Smooth muscle cell (in vitro differentiated cells): ENCODE data around the gene HMOX2. TPM values are rescaled to one million over a fixed set of nuclear protein-coding genes. Genes with fewer than 3 reads are reported as not detected.

Experiments used
- DNase-seq: peaks from one replicate; lab custom pipeline; 2025; ENCODE audit not compliant: unreplicated experiment; lab: John Stamatoyannopoulos, UW
- H2AFZ ChIP-seq: fragments of 200-600 bp; sonication (generic); 2 replicates; pipeline ENCODE4 v1.6.0; 2016; ENCODE audit warnings: antibody characterized with exemption, low read depth, mild to moderate bottlenecking
- H3F3A ChIP-seq: fragments of 200-600 bp; sonication (generic); 2 replicates; pipeline ENCODE4 v1.6.0; 2017; ENCODE audit warnings: antibody characterized with exemption, low read depth
- H3K27ac ChIP-seq: fragments of 200-600 bp; sonication (generic); 2 replicates; pipeline ENCODE4 v1.5.1; 2016; ENCODE audit warnings: low read depth, mild to moderate bottlenecking
- H3K27me3 ChIP-seq: fragments of 200-600 bp; sonication (generic); 2 replicates; pipeline ENCODE4 v1.6.1; 2016; ENCODE audit warnings: low read depth, mild to moderate bottlenecking
- H3K36me3 ChIP-seq: fragments of 200-600 bp; sonication (generic); 2 replicates; pipeline ENCODE4 v1.5.1; 2016; ENCODE audit warnings: low read depth
- H3K4me1 ChIP-seq: fragments of 200-600 bp; sonication (generic); 2 replicates; pipeline ENCODE4 v1.5.1; 2016; ENCODE audit warnings: low read depth
- H3K4me2 ChIP-seq: fragments of 200-600 bp; sonication (generic); 2 replicates; pipeline ENCODE4 v1.6.0; 2016; ENCODE audit warnings: mild to moderate bottlenecking
- H3K4me3 ChIP-seq: fragments of 200-600 bp; sonication (generic); 2 replicates; pipeline ENCODE4 v1.5.1; 2016; ENCODE audit warnings: mild to moderate bottlenecking
- H3K79me2 ChIP-seq: fragments of 200-600 bp; sonication (generic); 2 replicates; pipeline ENCODE4 v1.6.0; 2016; ENCODE audit warnings: low read depth, mild to moderate bottlenecking
- H3K9ac ChIP-seq: fragments of 200-600 bp; sonication (generic); 2 replicates; pipeline ENCODE4 v1.6.0; 2016; ENCODE audit warnings: low read depth
- H3K9me3 ChIP-seq: fragments of 200-600 bp; sonication (generic); replicated peaks from 2 replicates; pipeline ENCODE4 v1.5.1; 2016; ENCODE audit warnings: low read depth
- H4K20me1 ChIP-seq: fragments of 200-600 bp; sonication (generic); 2 replicates; pipeline ENCODE4 v1.6.0; 2016; ENCODE audit warnings: low read depth
- WGBS: methylation state at CpG from one replicate; pipeline ENCODE4 v1.1.7; 2016; ENCODE audit warnings: low lambda C conversion rate; 5-methylcytosine and 5-hydroxymethylcytosine counted together
- polyA plus RNA-seq: library from polyadenylated mRNA; unstranded; fragments of >200 nt; fragmentation: Nextera tagmentation; extraction: Ambion mirVana; gene quantifications from 2 replicates; pipeline ENCODE4 v1.2.1, GENCODE V29; 2016
- total RNA-seq: library from RNA; depleted of rRNA; stranded (reverse); fragments of >200 nt; gene quantifications from 2 replicates; pipeline ENCODE4 v1.2.3, GENCODE V29; 2014
- TF ChIP-seq, protein P1 (sequence below): fragments of 200-600 bp; sonication (generic); IDR thresholded peaks from 2 replicates; pipeline ENCODE4 v1.5.1; 2017; ENCODE audit warnings: borderline replicate concordance, mild to moderate bottlenecking, antibody characterized with exemption; ENCODE audit not compliant: insufficient read depth, poor library complexity, severe bottlenecking

HMOX2 gene
- total and polyA plus RNA-seq, 2 experiments from 2014 or later, result 35.3 to 54.2 TPM

DNA sequence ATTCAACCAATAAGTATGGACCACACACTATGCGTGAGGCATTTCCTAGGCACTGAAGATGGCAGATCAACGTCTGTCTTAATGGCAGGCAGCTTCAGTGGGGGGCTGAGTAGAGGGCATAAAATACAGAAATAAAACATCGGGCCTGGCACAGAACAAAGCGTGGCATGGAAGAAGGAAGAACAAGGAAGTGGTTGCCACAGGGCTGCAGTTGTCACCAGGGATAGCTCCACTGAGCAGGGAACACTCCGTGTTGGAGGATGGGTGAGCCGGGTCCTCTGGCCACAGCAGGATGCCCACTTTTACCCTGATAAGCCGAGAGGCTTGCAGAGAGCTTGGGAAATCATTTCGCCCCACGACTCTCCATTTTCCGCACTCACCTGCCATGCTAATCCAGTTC lies 56.0 kb downstream of the HMOX2 start:
- Histone ChIP-seq H3K36me3 (no peaks in the 10 kb centered on the region), H3K4me2 (no peak overlapping the region), H3K4me1 (peaks cover 15% of the 10 kb centered on the region), H4K20me1 (peaks cover 81% of the 10 kb centered on the region), H3K9ac (no peak overlapping the region), H3K27me3 (no peaks in the 10 kb centered on the region), H3K79me2 (peaks cover 38% of the 10 kb centered on the region), H3K4me3 (no peak overlapping the region), H2AFZ (no peak overlapping the region), H3F3A (peaks cover 12% of the 10 kb centered on the region), H3K27ac (no peak overlapping the region), H3K9me3 (no peaks in the 10 kb centered on the region)
- TF ChIP-seq, protein P1, sequence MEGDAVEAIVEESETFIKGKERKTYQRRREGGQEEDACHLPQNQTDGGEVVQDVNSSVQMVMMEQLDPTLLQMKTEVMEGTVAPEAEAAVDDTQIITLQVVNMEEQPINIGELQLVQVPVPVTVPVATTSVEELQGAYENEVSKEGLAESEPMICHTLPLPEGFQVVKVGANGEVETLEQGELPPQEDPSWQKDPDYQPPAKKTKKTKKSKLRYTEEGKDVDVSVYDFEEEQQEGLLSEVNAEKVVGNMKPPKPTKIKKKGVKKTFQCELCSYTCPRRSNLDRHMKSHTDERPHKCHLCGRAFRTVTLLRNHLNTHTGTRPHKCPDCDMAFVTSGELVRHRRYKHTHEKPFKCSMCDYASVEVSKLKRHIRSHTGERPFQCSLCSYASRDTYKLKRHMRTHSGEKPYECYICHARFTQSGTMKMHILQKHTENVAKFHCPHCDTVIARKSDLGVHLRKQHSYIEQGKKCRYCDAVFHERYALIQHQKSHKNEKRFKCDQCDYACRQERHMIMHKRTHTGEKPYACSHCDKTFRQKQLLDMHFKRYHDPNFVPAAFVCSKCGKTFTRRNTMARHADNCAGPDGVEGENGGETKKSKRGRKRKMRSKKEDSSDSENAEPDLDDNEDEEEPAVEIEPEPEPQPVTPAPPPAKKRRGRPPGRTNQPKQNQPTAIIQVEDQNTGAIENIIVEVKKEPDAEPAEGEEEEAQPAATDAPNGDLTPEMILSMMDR, result no peak
- WGBS, result 97% methylated on average over 10 of the region's 10 CpGs
- DNase-seq, result no peak

DNA sequence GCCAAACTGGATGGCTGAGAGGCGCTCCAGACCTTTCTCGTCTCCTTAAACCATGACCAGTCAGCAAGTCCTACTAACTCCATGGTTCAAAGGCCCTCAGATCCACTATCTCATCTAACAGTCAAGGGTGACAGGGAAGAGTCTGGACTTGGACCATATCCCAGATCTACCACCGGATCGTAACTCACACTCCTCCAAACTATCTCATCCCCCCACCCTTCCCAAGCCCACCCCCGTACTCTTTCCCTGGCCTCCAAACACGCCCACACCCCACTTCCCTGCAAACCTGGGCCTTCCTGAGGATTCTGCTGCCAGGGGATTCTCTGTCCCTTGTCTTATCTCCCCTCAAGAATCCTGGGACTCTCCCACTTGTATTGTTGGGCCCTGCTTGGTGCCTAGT lies 57.3 kb downstream of the HMOX2 start:
- WGBS, result 92% methylated on average over 6 of the region's 6 CpGs
- H3K9ac ChIP-seq, result no peak overlapping the region
- H3K27me3 ChIP-seq, result no peaks in the 10 kb centered on the region
- no peak for DNase-seq
- no peak overlapping the region for H3K27ac ChIP-seq
- H3K79me2 ChIP-seq, result peaks cover 38% of the 10 kb centered on the region
- H4K20me1 ChIP-seq, result peaks cover 69% of the 10 kb centered on the region
- no peak overlapping the region for H3K4me2 ChIP-seq
- H2AFZ ChIP-seq, result no peak overlapping the region
- no peaks in the 10 kb centered on the region for H3K36me3 ChIP-seq
- TF ChIP-seq, protein P1, result no peak
- peaks cover 21% of the 10 kb centered on the region for H3K4me1 ChIP-seq
- no peak overlapping the region for H3K4me3 ChIP-seq
- no peaks in the 10 kb centered on the region for H3K9me3 ChIP-seq
- H3F3A ChIP-seq, result peaks cover 12% of the 10 kb centered on the region

DNA sequence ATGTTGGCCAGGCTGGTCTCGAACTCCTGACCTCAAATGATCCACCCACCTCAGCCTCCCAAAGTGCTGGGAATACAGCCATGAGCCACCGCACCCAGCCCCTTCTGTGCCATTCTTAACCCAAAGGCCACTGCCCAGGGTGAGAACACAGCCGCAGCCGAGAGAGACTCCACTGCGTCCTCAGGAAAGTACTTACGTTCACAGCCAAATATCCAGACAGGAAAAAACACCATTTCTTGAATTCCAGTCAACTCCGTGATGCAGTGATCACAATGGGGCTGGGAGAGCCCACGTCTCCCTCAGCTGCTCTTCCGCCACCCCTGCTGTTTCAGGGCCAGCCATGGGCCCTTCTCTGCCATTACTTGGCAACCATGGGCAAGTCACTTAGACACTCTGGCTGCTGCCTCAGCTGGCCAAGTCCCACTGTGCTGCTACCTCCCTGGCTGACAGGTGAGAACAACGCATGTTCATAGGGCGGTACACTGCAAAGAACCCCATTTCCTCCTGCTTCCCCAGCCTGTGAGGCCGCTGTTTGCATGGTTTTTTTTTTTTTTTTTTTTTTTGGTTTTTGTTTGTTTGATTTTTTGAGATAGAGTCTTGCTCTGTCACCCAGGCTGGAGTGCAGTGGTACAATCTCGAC lies 58.1 kb downstream of the HMOX2 start:
- H3K4me2 ChIP-seq, result no peak overlapping the region
- peaks cover 61% of the 10 kb centered on the region for H4K20me1 ChIP-seq
- no peaks in the 10 kb centered on the region for H3K36me3 ChIP-seq
- no peak overlapping the region for H3K4me3 ChIP-seq
- H3K79me2 ChIP-seq, result peaks cover 36% of the 10 kb centered on the region
- H3K9ac ChIP-seq, result no peak overlapping the region
- no peak for DNase-seq
- peaks cover 10% of the 10 kb centered on the region for H3F3A ChIP-seq
- H2AFZ ChIP-seq, result no peak overlapping the region
- H3K9me3 ChIP-seq, result no peaks in the 10 kb centered on the region
- H3K27ac ChIP-seq, result no peak overlapping the region
- peaks cover 18% of the 10 kb centered on the region for H3K4me1 ChIP-seq
- H3K27me3 ChIP-seq, result no peaks in the 10 kb centered on the region
- 90% methylated on average over 12 of the region's 13 CpGs for WGBS
- TF ChIP-seq, protein P1, result no peak

DNA sequence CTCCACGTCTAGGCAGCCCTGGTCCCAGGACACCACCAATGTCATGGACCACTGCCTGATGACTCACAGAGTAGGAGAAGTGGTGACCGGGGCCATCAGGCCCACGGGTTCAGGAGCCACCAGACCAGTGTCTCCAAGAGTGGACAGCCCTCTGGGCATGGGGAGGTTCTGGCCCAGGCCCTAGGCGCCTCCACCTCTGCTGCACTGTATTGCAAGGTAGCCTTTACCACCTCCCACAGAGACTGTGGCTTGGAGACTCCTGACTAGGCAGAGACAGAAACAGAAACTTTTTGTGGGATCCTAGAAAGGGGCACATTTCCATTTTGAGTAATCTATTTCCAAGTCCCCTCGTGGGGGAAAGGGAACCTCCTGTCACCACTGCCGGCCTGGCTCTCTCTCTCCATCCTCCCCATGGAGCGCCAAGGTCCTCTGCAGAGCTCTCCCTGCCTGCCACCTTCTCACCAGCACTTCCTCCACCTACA lies 59.5 kb downstream of the HMOX2 start:
- no peaks in the 10 kb centered on the region for H3K36me3 ChIP-seq
- H3K9ac ChIP-seq, result no peak overlapping the region
- peaks cover 36% of the 10 kb centered on the region for H3K79me2 ChIP-seq
- no peak overlapping the region for H3K4me2 ChIP-seq
- H2AFZ ChIP-seq, result no peak overlapping the region
- H3F3A ChIP-seq, result no peaks in the 10 kb centered on the region
- TF ChIP-seq, protein P1, result no peak
- H4K20me1 ChIP-seq, result peaks cover 51% of the 10 kb centered on the region
- no peak overlapping the region for H3K27ac ChIP-seq
- H3K4me3 ChIP-seq, result no peak overlapping the region
- no peaks in the 10 kb centered on the region for H3K27me3 ChIP-seq
- no peak for DNase-seq
- no peaks in the 10 kb centered on the region for H3K9me3 ChIP-seq
- H3K4me1 ChIP-seq, result peaks cover 10% of the 10 kb centered on the region
- WGBS, result 89% methylated on average over 7 of the region's 7 CpGs
